A673 (cell line): ENCODE results near the gene MED27. TPM values are rescaled to one million over a fixed set of nuclear protein-coding genes. Genes with fewer than 3 reads are reported as not detected.

Experiments
- BruUV-seq: library from RNA; stranded (reverse); fragments of 400-500 nt; replicated peaks from 2 replicates; lab custom pipeline; 2021; lab: Mats Ljungman, UMichigan
- CTCF ChIA-PET: fragments of 300-600 bp; sonication (Branson Sonifier 250); formaldehyde crosslinking; loops from one replicate; lab custom pipeline; 2022; ENCODE audit warnings: antibody characterized with exemption; lab: Charles Lee
- POLR2A ChIA-PET: fragments of 300-600 bp; sonication (Branson Sonifier 250); formaldehyde crosslinking; loops from one replicate; lab custom pipeline; 2022; ENCODE audit warnings: antibody characterized with exemption; ENCODE audit not compliant: low non-redundant PET; lab: Charles Lee
- DNase-seq: peaks from one replicate; pipeline ENCODE4 v3.0.0-alpha.2; 2015; ENCODE audit warnings: low spot score
- H3K27ac ChIP-seq: fragments of 200-600 bp; sonication (generic); 2 replicates; pipeline ENCODE4 v1.5.1; 2016; ENCODE audit warnings: mixed run types, low read depth, mild to moderate bottlenecking, mixed read lengths, antibody characterized with exemption, low read length; ENCODE audit not compliant: poor library complexity, severe bottlenecking
- H3K27me3 ChIP-seq: fragments of 200-600 bp; sonication (generic); replicated peaks from 2 replicates; pipeline ENCODE4 v1.6.1; 2017; ENCODE audit warnings: mixed run types, low read depth, mild to moderate bottlenecking, mixed read lengths, antibody characterized with exemption, low read length; ENCODE audit not compliant: insufficient read depth, poor library complexity
- H3K36me3 ChIP-seq: fragments of 200-600 bp; sonication (generic); 2 replicates; pipeline ENCODE4 v1.6.1; 2016; ENCODE audit warnings: mixed run types, mild to moderate bottlenecking, mixed read lengths, antibody characterized with exemption, low read length; ENCODE audit not compliant: insufficient read depth, poor library complexity, severe bottlenecking
- H3K4me1 ChIP-seq: fragments of 200-600 bp; sonication (generic); 2 replicates; pipeline ENCODE4 v1.6.1; 2017; ENCODE audit warnings: mixed run types, mild to moderate bottlenecking, mixed read lengths, antibody characterized with exemption, low read length; ENCODE audit not compliant: insufficient read depth, poor library complexity, severe bottlenecking
- H3K4me3 ChIP-seq: fragments of 200-600 bp; sonication (generic); 2 replicates; pipeline ENCODE4 v1.5.1; 2016; ENCODE audit warnings: low read depth, mixed run types, mild to moderate bottlenecking, mixed read lengths, low read length; ENCODE audit not compliant: poor library complexity, severe bottlenecking
- H3K9me3 ChIP-seq: fragments of 200-600 bp; sonication (generic); 2 replicates; pipeline ENCODE4 v1.6.1; 2016; ENCODE audit warnings: mixed run types, low read depth, mild to moderate bottlenecking, mixed read lengths, antibody characterized with exemption, low read length; ENCODE audit not compliant: poor library complexity, severe bottlenecking
- CTCF ChIP-seq: fragments of 300-800, 200-600 bp; sonication (generic); conservative IDR thresholded peaks from 2 replicates; pipeline ENCODE4 v1.5.1; 2017; ENCODE audit warnings: low read depth, mild to moderate bottlenecking, antibody characterized with exemption, low read length, moderate library complexity, mixed read lengths
- EZH2 ChIP-seq: fragments of 200-600 bp; sonication (generic); IDR thresholded peaks from 2 replicates; pipeline ENCODE4 v1.6.1; 2017; ENCODE audit warnings: borderline replicate concordance, low read depth, mild to moderate bottlenecking, mixed read lengths, antibody characterized with exemption, low read length; ENCODE audit not compliant: poor library complexity, severe bottlenecking
- intact Hi-C: fragments of 100-400 bp; cut with micrococcal nuclease; formaldehyde crosslinking; loops from one replicate; pipeline ENCODE4 v1.10.0; 2022; ENCODE audit not compliant: unreplicated experiment
- total RNA-seq: library from RNA; stranded (reverse); gene quantifications from 2 replicates; pipeline ENCODE4 v1.2.3, GENCODE V29; 2021

Gene MED27
- total RNA-seq, 1 experiment from 2014 or later, result 45.4 TPM

GRCh38 chr9:132043708-132044107 lies 36.0 kb downstream of the MED27 start:
- Histone ChIP-seq H3K36me3 (no peaks in the 10 kb centered on the region), H3K4me3 (no peak overlapping the region), H3K4me1 (no peaks in the 10 kb centered on the region), H3K27me3 (no peaks in the 10 kb centered on the region), H3K9me3 (no peaks in the 10 kb centered on the region), H3K27ac (no peak overlapping the region)
- intact Hi-C loops, result no loop called here
- POLR2A ChIA-PET, result no interaction called here
- TF ChIP-seq EZH2, result no peak
- no peak for TF ChIP-seq CTCF
- CTCF ChIA-PET, result no interaction called here
- no TSS peak for BruUV-seq
- no peak for DNase-seq

GRCh38 chr9:132042324-132042723 lies 37.3 kb downstream of the MED27 start:
- intact Hi-C loops, result no loop called here
- CTCF ChIA-PET, result no interaction called here
- TF ChIP-seq CTCF (no peak), EZH2 (no peak)

GRCh38 chr9:132041798-132042197 lies 37.9 kb downstream of the MED27 start:
- Histone ChIP-seq H3K36me3 (no peaks in the 10 kb centered on the region), H3K27ac (no peak overlapping the region), H3K9me3 (no peaks in the 10 kb centered on the region), H3K27me3 (no peaks in the 10 kb centered on the region), H3K4me3 (no peak overlapping the region), H3K4me1 (no peaks in the 10 kb centered on the region)
- no peak for DNase-seq
- intact Hi-C loops, result no loop called here
- POLR2A ChIA-PET, result no interaction called here
- no TSS peak for BruUV-seq
- CTCF ChIA-PET, result no interaction called here
- TF ChIP-seq EZH2, result no peak

More at GRCh38 chr9:132042324-132042723, 37.3 kb downstream of the MED27 start:
- no peak overlapping the region for H3K4me3 ChIP-seq
- no peak overlapping the region for H3K27ac ChIP-seq
- no TSS peak for BruUV-seq
- POLR2A ChIA-PET, result no interaction called here
- H3K9me3 ChIP-seq, result no peaks in the 10 kb centered on the region
- no peaks in the 10 kb centered on the region for H3K27me3 ChIP-seq
- H3K36me3 ChIP-seq, result no peaks in the 10 kb centered on the region
- DNase-seq, result peak; percentile 14
- no peaks in the 10 kb centered on the region for H3K4me1 ChIP-seq

GRCh38 chr9:132040808-132041207 lies 38.9 kb downstream of the MED27 start:
- no peaks in the 10 kb centered on the region for H3K27me3 ChIP-seq
- H3K36me3 ChIP-seq, result no peaks in the 10 kb centered on the region
- CTCF ChIA-PET, result no interaction called here
- intact Hi-C loops, result no loop called here
- no peak for DNase-seq
- H3K4me3 ChIP-seq, result no peak overlapping the region
- BruUV-seq, result no TSS peak
- no peak for TF ChIP-seq CTCF
- no peak for TF ChIP-seq EZH2
- H3K27ac ChIP-seq, result no peak overlapping the region
- H3K4me1 ChIP-seq, result no peaks in the 10 kb centered on the region
- no peaks in the 10 kb centered on the region for H3K9me3 ChIP-seq
- POLR2A ChIA-PET, result interaction anchor here (0.5 kb wide), 1 partner anchor 164 kb away, joined by 3 read pairs; no protein-coding TSS in a partner anchor
